HG03469 (cell line): ENCODE results near the gene RCCD1.
"Not testable (repeated sequence)": the region's sequence is repeated elsewhere in the genome, so short reads cannot be mapped to it uniquely, and the experiment has no call there.

Experiments used
- ATAC-seq: cut with Tn5 transposase; IDR thresholded peaks from one replicate; pipeline ENCODE4 v1.9.1; 2021; ENCODE audit warnings: mild to moderate bottlenecking, moderate library complexity, moderate number of reproducible peaks; ENCODE audit not compliant: unreplicated experiment

RCCD1 gene, protein sequence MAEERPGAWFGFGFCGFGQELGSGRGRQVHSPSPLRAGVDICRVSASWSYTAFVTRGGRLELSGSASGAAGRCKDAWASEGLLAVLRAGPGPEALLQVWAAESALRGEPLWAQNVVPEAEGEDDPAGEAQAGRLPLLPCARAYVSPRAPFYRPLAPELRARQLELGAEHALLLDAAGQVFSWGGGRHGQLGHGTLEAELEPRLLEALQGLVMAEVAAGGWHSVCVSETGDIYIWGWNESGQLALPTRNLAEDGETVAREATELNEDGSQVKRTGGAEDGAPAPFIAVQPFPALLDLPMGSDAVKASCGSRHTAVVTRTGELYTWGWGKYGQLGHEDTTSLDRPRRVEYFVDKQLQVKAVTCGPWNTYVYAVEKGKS

DNA sequence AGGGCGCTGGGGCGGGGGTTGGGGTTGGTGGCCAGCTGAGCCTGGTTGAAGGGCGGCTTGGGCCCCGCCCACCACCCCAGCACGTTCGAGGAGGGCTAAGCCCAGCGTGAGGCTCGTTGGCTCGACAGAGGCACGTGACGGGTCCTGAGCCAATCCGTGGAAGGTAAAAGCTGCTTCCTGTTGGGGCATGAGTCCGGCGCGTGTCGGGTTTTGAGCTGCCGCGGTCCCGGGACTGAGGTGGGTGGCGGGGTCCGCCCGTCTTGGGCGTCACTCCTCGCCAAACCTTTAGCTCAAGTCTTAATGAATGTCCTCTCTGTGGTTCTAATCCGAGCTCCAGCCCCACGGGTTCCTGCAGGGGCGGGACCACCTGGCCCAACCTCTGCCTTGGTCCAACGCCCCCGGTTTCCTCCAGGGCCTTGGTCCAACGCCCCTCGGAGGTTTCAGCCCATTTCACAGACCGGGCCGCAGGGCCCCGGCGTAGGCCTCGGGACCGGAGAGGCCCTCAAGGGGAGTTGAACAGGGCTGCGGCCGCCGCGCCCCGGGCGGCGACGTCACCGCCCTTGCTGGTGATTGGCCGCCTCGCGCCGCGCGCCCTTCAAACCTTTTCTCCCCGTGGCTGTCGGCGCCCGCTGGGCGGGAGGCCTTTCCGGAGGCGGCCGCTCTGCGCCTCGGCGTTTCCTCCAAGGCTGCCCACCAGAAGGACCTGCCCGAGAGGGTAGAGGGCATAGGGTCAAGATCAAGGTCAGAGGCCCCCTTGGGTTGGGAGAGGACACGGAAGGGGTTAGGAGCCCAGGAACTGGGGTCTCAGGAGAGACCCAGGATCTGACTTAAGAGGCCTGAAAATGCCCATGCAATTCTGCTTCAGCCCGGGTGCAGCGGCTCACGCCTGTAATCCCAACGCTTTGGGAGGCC lies at the start of gene RCCD1:
Gene RCCD1 (plus strand): TSS at position 173 of the 912 bp plus-strand sequence. CDS start 1,851 bp downstream, outside the sequence.
- peak; percentile 75 for ATAC-seq

DNA sequence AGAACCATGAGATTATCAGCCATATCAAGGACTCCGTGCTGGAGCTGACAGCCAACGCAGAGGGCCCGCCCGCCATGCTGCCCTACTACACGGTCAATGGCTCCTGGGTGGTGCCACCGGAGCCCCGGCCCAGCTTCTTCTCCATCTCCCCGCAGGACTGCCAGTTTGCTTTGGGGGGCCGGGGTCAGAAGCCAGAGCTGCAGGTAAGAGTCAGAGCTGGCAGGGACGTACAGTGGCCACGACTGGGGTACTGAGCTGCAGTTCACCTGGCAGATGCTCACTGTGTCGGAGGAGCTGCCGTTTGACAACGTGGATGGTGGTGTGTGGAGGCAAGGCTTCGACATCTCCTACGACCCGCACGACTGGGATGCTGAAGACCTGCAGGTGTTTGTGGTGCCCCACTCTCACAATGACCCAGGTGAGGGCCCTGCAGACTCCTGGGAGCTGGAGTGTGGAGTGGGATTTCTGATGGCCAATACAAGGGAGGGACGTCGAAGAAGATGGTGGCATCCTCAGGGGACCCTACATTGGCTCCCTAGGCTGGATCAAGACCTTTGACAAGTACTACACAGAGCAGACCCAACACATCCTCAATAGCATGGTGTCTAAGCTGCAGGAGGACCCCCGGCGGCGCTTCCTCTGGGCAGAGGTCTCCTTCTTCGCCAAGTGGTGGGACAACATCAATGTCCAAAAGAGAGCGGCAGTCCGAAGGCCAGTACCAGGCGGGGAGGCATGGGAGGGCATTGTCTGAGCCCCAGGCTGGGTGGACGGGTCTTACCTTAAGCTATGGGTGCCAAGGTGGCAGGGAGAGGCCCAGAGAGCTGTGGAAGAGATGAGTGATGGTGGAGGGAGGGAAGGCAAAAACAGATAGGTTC lies 49.1 kb upstream of the RCCD1 start:
- no peak for ATAC-seq

DNA sequence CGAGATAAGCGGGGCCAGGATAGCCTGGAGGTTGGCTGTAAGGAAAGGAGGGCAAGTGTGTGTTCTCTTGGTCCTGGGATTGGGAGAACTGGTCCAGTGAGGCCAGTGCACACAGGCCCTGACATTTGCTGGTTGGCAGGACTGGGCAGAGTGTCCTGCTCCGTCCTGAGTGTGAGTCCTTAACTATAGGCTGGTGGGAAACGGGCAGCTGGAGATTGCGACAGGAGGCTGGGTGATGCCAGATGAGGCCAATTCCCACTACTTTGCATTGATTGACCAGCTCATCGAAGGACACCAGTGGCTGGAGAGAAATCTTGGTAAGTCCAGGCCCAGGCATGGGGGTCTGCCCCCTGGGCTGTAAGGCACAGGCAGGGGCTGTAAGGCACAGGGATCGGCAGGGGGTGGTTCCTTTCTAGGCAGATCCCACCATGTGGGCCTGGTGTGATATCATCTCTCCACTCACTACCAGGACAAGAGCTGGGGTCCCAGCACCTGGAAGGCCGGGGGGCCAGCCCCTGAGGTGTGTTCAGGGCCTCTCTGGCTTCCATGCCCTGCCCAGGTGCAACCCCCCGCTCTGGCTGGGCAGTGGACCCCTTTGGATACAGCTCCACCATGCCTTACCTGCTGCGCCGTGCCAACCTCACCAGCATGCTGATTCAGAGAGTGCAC lies 48.4 kb upstream of the RCCD1 start:
- no peak for ATAC-seq

DNA sequence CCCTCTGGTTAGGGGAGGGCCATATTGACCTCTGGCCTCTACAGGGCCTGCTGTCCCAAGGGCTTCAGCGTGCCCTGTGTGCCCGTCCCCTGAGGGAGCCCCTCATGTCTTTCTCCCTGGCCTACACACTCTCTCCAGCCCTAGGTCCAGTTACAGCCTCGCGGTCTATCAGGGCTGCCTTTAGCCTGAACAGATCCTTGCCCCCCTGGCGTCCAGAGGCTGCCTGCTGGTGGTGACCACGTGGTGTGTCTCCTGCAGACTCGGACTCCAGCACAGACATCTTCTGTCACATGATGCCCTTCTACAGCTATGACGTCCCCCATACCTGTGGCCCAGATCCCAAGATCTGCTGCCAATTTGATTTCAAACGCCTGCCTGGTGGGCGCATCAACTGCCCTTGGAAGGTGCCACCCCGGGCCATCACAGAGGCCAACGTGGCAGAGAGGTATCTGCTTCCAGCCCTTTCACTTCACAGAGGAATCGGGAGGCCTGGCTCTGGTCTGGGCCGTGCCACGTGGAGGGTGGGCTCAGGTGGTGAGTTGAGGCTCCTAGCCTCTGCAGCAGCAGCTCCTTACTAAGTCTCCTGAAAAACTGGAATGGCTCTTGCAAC lies 47.5 kb upstream of the RCCD1 start:
- ATAC-seq = no peak

DNA sequence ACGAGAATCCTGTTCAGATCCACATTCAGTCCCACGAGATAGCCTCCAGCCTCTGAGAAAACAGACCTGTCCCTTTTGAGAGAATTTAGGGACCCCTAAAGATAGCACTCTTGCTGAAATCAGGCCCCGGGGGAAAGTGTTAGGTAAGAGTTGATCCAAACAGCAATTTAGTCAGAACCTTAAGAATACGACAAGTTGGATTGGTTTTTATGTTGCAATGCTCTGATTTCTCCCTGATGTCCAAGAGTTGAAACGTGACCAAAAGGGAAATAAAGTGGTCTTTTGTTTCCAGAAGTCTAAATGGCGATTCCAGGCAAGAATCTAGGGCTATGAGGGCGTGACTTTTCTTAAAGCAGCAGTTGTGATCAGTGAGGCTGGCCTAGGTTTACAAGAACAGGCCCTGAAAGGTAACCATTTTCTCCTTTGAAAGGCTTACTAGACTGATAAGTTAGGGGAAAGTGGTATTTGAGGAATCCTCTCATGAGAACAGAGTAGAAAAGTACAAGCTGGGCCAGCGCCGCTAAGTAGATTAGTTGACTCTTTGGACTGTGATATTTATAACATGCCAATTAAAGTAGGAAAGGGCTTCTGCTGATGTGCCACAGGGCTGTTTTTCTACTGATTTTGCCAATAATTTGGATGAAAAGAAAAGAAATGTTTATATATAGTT lies 46.7 kb upstream of the RCCD1 start:
- no peak for ATAC-seq

DNA sequence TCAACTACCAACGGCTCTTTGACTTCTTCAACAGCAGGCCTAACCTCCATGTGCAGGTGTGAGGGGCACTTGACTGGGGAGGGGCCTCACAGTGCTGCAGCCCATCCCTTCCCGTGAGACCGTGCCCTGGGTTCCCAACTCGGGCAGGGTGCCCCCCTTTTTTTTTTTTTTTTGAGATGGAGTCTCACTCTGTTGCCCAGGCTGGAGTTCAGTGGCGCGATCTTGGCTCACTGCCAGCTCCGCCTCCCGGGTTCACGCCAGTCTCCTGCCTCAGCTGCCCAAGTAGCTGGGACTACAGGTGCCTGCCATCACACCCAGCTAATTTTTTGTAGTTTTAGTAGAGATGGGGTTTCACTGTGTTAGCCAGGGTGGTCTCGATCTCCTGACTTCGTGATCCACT lies 45.2 kb upstream of the RCCD1 start:
- not testable (repeated sequence) for ATAC-seq

DNA sequence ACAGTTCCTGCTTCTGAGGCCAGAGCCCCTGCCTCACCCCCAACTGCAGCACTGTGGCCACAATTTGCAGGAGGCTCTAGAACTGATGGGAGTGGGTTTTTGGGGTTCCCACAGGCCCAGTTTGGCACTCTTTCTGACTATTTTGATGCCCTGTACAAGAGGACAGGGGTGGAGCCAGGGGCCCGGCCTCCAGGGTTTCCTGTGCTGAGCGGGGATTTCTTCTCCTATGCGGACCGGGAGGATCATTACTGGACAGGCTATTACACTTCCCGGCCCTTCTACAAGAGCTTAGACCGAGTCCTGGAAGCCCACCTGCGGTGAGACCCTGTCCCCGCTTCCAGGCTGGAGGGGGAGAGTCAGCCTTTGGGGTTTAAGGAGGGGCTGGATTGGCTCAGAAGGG lies 44.7 kb upstream of the RCCD1 start:
- no peak for ATAC-seq

DNA sequence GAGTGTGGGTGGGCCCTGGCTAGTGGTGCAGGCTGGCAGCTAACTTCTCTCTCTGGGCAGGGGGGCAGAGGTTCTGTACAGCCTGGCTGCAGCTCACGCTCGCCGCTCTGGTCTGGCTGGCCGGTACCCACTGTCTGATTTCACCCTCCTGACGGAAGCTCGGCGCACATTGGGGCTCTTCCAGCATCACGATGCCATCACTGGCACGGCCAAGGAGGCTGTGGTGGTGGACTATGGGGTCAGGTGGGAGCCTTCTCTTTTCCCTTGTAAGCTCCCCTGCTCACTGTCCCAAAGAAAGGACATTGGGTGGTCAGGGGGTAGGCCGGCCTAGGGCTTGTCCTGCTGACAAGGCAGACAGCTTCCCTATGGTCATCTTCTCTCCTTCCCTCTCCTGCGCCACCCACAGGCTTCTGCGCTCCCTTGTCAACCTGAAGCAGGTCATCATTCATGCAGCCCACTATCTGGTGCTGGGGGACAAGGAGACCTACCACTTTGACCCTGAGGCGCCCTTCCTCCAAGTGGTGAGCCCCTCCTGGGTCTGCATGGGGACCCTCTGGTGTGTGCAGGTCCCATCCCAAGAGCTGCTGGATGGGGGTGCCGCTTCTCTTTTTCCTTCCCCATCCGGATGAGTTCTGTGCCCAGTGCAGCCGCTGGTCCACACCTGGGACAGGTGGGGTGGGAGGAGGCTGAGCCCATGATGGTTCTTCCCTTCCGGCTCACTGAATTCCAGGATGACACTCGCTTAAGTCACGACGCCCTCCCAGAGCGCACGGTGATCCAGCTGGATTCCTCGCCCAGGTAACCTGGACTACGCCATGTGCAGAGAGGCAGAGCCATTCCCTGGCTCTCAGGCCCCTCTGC lies 44.0 kb upstream of the RCCD1 start:
- no peak for ATAC-seq

DNA sequence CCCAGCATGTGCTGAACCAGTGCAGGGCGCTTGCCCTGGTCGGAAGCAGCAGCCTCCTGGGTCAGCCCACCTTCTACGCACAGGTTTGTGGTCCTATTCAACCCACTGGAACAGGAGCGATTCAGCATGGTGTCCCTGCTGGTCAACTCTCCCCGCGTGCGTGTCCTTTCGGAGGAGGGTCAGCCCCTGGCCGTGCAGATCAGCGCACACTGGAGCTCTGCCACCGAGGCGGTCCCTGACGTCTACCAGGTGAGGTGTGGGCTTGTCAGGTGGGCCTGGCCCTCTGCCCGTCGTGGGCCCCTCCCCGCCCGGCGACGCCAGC lies 43.4 kb upstream of the RCCD1 start:
- no peak for ATAC-seq

DNA sequence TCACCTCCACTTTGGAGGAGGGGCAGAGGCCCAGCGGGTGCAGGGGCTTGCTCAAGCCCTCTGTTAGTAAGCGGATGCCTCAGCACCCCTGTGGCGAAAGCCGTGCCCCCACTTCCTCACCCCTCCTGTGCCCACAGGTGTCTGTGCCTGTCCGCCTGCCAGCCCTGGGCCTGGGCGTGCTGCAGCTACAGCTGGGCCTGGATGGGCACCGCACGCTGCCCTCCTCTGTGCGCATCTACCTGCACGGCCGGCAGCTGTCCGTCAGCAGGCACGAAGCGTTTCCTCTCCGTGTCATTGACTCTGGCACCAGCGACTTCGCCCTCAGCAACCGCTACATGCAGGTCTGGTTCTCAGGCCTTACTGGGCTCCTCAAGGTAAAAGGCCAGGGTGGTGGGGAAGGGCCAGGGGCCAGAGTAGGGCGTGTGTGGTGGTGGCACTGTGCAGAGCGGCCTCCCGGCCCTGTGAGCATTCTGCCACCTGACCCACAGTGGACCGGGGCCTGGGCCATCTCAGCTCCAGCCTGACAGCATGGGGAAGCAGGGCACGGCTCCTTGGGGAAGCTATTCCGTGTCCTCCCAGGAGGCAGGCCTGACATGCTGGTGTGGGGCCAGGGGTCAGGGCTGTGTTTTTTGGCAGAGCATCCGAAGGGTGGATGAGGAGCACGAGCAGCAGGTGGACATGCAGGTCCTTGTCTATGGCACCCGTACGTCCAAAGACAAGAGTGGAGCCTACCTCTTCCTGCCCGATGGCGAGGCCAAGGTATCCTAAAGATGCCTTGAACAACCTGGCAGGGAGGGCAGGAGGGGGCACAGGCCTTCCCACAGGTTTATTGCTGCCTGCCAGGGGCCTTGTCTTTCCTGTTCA lies 42.5 kb upstream of the RCCD1 start:
- ATAC-seq = no peak

DNA sequence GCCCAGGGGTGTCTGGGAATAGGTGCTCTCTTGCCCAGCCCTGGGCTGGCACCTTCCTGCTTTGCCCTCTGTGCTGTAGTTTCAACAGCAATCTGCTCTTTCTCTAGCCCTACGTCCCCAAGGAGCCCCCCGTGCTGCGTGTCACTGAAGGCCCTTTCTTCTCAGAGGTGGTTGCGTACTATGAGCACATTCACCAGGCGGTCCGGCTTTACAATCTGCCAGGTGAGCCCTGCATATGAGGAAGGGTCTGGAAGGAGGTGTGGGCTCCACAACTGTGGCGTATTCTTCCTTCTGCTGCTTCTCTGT lies 42.0 kb upstream of the RCCD1 start:
- ATAC-seq = no peak

DNA sequence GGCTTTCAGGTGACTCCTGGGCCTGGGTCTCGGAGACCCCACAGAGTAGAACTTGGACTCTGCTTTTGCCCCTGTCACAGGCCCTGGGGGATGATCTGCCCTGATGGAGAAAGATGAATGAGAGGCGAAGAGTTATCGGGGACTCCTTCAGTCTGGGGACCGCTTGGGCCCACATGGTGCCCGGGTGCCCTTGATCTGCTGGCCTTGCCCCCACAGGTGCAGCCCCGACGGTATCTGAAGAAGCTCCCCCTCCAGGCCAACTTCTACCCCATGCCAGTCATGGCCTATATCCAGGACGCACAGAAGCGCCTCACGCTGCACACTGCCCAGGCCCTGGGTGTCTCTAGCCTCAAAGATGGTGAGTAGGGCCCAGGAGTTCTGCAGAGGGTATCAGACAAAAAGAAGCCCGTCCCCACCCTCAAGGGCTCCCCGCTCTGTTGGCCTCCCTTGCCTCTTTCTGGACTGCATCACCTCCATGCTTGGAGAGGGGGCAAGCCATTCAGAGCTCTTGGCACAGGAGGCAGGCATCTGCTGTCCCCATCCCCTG lies 41.2 kb upstream of the RCCD1 start:
- no peak for ATAC-seq

DNA sequence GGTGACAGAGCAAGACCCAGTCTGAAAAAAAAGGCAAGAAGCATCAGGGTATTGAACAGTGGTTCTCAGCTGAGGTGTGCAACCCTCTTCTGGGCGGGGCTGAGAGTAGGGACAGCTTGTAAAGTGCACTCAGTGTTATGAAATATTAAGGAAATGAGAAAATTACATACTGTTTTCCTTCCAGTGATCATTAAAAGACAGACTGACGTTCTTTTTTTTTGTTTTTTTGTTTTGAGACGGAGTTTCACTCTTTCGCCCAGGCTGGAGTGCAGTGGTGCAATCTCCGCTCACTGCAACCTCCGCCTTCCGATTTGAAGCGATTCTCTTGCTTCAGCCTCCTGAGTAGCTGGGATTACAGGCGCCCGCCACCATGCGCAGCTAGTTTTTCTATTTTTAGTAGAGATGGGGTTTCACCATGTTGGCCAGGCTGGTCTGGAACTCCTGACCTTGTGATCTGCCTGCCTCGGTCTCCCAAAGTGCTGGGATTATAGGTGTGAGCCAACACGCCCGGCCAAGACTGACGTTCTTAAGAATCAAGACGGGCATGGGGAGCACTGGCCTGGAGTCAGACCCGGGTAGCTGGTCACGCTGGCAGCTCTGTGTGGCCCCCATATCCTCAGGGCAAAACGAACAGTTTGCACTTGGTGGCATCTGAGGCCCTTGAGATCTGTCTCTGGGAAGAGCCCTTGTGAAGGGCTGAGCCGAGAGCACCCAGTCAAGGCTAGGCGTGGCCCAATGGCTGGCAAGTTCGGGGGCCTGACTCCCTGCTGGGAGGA lies 40.2 kb upstream of the RCCD1 start:
- ATAC-seq = no peak

DNA sequence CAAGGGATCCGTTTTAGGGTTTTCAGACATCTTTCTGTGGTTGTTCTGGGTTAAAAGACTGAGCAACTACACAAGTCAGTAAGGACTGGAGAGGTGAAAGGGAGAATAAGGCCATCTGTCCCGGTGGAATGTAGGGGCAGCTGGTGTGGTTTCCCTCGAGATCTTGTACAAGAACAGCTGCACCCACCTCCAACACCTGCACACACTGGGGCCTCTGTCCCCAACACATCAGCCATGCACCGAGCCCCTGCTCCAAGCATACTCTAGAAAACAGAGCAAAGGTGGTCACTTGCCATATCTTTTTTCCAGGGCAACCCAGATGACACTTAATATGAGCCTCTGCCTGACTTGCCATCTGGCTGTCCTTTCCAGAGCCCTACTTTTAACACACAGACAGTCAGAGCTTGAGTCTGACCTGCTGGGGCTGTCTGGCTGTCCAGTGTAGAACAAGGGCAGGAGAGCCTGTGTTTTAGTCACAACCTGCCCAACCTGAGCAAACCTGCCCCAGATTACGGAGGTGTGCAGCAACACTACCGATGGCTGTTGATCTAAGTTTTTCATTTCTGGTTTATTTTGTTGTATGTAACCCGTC lies 39.4 kb upstream of the RCCD1 start:
- no peak for ATAC-seq

DNA sequence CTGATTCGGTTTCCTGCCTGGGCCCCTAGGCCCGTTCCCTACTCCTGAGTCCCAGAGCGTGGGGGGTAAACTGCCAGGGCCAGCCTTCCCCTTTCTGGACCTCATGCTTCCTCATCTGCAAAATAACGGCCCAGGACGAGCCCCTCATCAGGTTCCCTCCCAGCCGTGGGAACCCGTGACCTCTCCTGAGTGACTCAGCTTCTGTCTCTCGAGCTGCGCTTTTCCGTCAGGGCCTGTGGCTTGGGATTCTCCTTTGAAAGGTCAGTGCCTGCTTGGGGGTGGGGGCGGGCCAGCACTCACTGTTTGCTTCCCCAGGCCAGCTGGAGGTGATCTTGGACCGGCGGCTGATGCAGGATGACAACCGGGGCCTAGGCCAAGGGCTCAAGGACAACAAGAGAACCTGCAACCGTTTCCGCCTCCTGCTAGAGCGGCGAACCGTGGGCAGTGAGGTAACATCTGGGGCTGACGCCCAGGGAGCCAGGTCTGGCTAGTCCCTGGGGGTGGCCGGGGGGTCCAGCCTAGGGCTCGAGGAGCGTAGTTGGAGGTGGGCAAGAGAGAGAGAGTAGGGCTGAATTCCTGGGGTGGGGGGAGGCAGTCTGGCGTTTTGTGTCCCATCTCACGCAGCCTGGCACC lies 38.8 kb upstream of the RCCD1 start:
- ATAC-seq = no peak

DNA sequence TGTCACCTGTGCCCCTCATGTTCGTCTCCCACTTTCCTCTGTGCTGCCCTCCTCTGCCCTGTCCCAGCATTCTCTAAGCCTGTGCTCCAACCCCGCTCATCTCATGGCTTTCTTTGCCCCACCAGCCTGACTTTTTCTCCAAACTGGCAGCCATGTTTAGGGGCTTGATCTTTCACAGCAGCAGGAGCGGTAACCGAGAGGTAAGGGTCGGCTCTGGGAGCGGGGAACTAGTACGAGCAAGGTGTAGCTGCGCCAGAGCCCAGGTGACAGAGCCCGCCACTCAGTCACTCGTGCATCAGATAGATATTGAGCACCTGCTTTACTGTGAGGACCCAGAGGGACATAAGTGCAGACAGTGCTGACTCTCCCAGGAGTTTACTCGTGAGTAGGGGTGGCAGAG lies 38.2 kb upstream of the RCCD1 start:
- ATAC-seq = no peak
